HK-2 (cell line): ENCODE measurements around the gene DNAH6.
"Not testable (repeated sequence)": the region's sequence is repeated elsewhere in the genome, so short reads cannot be mapped to it uniquely, and the experiment has no call there.

Experiments
- DNase-seq: peaks from one replicate; pipeline ENCODE4 v3.0.0-alpha.2; 2018; ENCODE audit not compliant: unreplicated experiment

The DNAH6 gene

DNA sequence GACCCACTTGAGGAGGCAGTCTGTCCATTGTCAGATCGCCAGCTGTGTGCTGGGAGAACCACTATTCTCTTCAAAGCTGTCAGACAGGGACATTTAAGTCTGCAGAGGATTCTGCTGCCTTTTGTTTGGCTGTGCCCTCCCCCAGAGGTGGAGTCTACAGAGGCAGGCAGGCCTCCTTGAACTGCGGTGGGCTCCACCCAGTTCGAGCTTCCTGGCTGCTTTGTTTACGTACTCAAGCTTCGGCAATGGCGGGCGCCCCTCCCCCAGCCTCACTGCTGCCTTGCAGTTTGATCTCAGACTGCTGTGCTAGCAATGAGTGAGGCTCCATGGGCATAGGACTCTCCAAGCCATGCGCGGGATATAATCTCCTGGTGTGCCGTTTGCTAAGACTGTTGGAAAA, 5.3 kb upstream of the DNAH6 start:
- not testable (repeated sequence) for DNase-seq

DNA sequence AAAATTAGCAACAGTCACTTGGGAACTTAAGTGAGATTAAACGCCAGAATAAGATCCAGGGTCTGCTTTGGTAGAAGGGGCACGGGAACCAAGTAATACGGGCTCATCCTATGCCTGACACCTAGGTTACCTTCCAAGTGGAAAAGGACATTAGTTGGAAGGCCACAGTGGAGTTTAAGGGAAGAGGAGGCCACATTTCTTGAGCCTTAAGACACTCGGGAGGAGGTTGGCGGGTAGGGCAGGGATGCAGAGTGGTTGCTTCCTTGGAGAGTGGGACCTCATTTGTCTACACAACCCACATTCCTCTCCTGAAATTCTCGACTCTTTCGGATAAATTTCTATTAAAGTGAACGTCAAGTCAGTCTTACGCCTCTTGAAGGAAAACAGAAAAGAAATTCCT, 510 bp upstream of the DNAH6 start:
- no peak for DNase-seq

DNA sequence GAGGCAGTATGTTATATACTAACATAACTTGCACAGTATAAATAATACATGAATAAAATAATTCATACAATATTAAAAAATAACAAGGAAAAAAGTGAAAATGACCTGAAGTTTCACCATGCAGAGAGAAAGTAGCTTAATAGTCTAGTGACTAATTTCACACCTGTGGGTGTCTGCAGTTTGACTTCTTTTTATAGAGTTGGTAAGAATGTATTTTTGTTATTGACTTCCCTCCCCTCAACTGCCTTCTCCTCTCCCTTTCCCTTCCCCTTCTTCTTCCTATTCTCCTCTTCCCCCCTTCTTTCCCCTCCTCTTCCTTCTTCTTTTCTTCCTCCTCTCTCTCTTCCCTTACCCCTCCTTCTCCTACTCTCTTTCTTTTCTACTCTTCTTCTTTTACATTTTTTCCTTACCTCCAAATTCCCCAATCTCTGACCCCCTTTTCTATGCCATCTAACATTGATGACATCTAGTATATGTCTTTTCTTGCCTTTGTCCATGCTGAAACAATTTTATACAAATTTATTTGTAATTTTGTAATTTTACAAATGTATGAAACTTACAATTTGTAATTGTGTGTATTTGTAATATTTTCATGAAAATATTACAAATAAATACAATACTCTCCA, 3.1 kb downstream of the DNAH6 start:
- DNase-seq: no peak

DNA sequence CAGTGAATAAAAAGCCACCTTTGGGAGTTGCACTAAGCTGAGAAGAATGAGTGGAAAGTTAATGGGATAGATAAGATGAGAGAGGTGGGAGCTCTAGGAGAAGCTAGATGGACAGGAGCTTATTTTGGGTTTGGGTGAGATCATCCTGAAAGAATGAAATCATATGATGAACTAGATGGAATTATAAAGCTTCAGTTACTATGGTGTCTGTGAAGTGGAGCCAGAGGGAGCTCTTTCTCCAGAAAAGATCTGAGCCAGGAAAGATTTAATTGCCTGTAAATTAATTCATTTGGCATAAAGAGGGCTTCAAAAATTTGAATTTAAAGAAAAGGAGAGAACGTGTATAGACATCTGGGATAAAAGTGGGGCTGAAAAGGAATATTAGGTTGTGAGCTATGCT, 10.3 kb downstream of the DNAH6 start:
- no peak for DNase-seq

DNA sequence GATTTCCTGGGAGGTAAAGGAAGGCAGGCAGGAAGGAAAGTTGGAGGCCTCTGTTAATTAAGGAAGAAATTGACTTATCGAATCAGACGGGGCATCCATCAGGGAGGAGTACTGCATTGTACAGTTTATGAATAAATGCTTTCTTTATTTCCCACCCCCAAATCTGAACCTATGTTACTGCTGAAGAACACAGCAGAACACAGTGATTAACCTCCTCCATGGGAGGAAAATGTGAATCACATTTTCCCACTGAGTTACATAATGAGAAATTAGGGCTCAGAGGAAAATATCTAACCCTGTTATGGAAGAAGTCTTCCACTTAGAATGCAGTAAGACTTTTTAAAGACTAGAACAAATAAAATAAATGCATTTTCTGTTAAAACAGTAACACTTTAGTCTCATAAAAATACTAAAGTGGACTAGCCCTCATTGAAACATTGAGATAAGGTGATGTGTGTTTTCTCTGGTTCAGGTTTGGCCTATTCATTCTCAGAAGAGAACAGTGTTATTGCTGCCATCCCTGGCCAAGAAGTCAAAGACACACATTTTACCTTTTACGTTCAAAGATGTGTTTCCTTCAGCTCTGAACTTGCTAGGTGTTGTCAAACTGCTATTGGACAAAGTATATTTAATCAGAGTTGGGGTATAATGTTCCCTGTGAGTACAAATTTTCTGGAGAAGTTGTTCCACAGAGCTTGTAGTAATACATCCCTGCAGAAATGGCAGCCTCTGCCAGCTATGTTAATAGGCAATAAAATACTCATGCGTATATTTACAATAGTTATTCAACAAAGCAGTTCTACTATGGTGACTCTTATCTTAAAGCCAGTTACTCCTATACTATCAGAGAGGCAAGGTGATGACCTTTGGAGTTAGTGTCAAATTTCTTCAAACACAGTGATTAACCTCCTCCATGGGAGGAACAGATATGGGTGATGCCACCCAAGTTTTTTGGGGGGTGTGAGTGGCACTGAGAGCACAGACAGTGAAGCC, 11.1 kb downstream of the DNAH6 start:
- DNase-seq: no peak

DNA sequence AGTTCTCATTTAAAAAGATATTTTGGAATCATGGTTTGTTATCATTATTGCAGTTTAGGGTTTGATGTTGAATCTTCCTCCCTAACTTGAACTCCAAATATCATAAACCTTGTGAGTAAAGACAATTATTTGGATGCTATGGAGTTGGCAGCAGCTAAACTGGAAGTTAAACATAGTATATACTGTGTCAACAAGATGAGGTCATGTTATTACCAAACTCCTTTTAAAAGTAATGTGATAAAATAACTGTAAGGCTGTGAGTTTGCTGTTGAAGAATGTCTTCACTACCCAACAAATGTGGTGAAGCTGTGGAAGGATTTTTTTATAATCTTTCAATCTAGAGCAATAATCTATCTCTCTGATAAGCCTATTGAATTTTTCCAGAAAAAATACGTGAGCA, 16.0 kb downstream of the DNAH6 start:
- DNase-seq: no peak

DNA sequence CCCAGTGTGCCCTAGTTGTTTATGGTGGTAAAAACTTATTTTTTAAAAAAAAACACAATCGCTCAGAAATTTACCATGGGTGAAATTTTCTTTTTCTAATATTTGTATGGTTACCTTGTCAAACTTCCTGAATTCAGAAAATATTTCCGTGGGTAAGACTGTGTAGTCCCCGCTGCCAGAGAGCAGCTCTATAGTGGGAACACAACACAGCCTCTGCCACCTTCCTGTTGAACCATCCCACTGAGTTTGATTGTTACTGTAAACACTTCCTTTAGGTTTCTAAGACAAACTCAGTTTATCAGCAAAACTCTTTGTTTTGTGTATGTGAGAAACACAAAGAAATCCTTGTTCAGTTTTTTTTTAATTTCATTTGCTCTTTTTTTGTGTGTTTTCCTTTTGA, 17.9 kb downstream of the DNAH6 start:
- no peak for DNase-seq

DNA sequence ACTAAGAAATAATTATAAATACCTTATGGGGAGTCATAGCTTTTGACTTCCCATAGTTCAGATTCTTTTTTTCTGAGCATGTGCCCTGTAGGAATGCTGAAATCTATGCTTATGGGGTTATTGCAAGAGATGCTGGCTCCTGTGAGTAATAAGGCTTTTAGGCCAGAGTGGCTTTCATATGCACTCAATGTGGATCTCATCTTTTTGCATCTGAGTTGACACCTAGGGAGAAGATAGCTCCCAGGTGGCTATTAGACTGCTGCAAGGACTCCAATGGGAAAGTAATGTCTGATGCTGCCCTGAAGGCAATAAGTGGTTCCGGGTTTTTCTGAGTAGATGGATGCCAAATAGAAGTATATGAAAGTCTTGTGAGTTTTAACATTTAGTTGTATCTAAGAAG, 21.0 kb downstream of the DNAH6 start:
- DNase-seq: no peak

DNA sequence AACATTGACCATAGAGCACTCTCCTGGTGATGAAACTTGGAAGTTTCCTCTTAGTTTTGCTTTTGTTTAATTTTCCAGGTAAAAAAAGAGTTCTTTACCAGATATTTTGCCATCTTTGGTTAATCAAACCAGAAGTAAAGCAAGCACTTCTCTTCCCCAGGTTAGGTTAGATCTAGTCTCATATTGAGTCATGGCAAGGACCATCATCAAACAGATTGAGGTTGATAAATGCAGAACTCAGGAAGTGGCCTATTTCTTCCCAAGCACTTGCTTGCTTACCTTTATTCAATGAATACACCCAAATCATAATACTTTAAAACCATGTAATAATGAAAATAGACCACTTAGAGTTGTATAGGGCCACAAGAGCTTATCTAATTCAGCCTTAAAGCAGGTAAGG, 23.4 kb downstream of the DNAH6 start:
- DNase-seq: no peak

DNA sequence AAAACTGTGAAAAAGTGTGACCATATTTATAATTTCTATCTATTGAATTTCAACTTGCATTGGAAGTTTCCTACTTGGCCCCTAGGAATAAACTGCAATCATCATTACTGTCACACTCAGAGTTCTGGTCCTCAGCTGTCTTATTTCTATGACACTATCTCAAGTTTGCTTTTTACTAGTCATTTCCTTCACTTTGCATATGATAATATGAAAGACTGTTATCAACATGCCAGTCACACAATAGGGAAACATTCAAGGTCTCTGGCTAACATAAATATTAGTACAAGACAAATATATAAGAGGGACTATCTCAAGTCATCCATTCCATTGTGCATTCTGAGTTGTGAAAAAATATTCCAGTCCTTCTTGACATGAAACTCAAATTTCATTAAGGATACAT, 28.7 kb downstream of the DNAH6 start:
- no peak for DNase-seq

DNA sequence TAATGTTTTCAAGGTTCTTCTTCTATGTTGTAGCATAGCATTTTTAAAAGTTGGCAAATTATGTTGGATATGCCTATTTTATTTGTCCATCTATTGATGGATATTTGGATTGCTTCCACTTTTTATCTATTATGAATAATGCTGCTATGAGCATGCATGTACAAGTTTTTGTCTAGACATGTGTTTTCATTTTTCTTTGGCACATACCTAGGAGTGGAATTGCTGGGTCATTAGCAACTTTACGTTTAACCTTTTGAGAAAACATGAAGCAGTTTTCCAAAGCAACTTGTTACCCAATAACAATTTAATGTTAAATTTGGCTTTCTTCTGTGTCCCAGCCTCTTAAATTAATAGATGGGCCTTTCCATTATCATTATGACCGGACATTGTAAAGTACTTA, 30.3 kb downstream of the DNAH6 start:
- DNase-seq: no peak

DNA sequence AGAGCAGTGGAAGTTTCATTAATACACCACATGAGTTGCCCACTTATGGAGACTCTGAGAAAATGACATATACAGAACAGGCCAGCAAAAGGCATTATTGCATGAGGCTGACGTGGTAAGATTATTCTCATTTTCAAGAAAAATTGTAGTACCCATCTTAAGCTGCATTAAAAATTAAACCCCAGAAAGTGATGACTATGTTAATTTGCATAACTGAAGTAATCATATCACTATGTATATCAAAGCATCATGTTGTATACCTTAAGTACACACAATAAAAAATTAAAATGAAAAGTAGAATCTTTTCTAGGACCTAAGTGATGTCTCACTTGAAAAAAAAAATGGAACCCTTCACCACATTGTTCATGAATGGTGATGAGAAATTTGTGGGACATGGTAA, 32.0 kb downstream of the DNAH6 start:
- no peak for DNase-seq

DNA sequence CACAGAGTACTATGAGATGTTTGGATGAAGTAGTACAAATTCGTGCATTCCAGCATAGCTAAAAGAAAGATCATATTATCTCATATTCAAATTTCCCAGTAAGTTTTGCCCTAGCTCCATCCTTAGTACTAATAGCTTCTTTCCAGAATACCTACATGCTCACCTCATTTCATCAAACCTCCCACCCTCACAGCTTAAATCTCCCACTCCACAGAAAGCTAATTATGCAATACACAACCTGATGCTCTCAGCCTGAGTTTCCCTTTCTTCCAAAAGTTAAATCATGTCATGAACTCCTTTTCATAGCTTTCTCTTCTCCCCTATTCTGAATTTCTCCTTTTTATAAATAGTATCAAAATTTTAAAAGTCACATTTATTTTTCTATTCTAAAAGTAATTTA, 34.6 kb downstream of the DNAH6 start:
- no peak for DNase-seq

DNA sequence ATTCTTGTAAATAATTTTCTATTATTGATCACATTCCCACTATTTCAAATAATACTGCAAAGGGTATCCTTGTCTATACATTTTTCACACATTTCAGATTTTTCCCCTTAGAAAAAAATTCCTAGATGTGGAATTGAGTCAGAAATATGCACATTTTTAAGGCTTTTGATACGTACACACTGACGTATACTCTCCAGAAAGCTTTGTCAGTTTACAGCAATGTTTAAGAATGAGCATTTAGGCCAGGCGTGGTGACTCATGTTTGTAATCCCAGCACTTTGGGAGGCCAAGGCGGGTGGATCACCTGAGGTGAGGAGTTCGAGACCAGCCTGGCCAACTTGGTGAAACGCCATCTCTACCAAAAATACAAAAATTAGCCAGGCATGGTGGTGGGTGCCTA, 35.2 kb downstream of the DNAH6 start:
- not testable (repeated sequence) for DNase-seq

DNA sequence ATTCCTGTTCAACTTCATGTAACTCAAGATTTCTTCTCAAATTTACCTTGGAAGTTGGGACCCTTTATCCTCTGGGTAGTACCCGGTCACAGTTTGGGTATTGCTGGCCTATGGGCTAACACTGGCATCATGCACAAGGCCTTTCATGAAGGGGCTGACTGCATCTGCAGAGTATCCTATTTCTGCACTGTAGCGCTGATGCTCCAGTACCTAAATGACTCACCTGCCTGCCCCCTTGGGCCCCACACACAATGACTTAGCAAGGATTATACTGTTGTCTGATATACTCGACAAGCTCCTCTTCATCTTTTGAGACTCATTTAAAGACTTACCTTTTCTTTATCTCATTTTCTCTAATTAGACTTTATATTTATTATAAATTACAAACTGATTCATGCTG, 39.9 kb downstream of the DNAH6 start:
- DNase-seq: no peak

DNA sequence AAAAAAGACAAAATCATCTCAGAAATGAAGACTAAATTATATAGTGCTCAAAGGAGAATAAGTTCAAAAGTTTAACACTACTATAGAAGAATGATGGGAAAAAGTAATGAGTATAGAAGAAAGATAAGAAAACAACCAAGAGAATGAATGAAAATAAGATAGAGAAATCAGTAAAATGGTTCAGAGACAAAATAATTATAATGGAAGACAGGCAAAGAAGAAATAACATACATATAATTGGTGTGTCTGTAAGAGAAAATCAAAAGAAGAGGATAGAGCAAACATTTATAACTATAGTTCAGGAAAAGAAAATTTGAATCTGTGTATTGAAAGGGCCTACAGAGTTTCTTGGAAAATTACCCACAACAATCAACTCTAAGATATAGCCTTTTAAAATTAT, 43.5 kb downstream of the DNAH6 start:
- DNase-seq: no peak

DNA sequence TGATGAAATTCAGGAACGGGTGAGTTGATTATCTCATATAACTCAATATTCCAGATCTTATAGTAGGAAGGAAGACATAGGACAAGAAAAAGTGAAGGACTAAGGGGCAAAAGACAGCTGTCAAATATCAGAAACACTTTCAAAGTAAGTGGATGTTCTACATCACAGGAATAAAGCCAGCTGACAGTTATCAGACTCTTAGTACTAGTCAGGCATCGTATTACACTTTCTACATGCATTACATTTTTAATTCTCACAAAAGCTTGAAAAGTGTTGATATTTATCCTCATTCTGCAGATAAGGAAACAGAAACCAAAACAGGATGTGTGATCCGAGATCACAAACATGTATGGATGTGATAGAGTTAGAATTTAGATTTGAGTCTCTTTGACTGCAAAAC, 63.4 kb downstream of the DNAH6 start:
- DNase-seq: no peak

DNA sequence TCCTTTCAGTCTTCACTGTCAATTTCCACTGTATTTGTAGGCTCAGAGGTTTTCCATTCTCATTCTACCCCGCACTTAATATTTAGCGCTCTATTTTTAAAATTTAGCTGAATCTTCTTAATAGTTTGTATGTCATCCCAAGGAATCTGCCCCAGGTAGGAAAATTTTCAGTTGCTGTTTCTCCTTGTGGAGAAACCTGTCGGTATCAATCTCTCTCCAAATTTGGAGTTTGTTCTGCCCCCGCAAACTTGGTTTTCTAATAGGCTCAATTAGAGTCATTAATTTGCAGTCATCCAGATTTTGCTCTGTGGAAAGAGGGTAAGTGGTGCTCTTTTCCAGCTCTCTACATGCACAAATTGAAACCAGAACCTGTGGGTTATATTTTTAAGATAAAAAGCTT, 87.6 kb downstream of the DNAH6 start:
- DNase-seq: no peak

DNA sequence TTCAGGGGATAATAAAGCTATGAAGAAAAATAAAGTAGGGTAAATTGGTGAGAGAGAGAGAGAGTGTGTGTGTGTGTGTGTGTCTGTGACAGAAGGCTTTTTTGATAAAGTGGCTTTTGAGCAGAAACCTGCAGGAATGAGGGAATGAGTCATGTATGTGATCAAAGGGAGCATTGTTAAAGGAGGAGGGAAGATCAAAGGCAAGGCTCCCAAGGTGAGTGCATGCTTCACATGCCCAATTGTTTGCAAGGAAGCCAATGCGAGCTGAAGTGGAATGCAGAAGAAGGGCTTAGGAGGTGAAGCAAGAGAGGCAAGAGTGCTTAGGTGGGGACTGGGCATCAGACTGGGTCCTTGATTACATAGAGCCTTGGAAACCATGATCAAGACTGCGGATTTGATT, 96.8 kb downstream of the DNAH6 start:
- no peak for DNase-seq

DNA sequence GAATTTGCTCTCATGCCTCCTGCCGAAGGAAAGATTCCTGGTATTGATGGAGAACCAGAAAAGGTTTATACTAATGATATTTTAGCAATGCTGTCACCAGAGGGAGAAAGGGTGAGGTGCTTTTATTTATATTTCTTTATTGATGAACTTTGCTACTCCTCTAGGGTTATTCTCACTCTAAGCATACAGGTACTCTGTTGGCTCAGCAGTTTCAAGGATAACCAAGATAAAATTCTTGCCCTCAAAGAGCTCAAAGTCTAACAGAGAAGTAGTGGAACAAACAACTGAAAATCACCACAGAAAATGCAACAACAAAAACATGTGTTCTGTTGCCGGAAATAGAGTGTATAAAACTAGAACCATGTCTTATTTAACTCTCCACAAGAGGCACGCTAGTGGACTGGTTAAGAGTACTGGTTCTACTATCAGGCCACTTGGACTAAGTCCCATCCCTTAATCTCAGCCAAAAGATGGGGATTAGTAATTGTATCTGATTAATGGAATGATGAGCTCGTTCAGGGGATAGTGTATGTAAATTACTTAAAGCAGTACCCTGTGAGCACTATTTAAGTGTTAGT, 103.6 kb downstream of the DNAH6 start:
- no peak for DNase-seq

DNA sequence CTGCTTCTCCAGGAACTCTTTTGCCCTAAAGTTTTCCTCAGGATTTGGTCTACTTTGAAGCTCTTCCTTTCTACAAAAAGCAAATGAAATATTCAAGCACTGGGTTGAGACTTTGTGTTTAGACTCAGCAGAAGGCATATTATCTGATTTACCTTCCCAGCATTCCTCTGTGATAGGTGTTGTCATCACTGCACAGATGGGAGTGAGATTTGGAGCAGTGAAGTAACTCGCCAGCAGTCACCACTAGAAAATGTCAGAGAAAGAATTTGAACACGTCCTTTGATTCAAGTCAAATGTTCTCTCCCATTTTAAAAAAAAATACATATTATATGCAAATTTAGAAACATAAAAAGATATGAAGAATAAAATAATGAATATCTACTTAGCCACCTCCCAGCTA, 112.2 kb downstream of the DNAH6 start:
- no peak for DNase-seq

DNA sequence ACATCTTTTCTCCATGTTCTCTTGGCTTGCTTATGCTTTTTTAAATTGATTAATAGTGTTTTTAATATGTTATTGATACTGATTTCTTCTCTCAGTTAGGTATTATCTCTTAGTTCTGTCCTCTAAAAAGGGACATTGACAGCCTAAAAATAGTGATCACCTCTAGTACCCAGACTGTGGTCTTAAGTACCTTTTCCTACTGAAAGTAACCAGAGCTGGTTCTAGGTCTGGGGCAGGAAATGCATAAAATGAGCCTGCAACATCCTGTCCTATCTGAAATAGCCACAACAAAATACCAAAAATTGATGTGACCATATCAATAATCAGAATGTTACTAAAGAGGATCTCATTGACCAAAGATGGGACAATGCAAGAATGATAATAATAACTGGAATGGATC, 113.3 kb downstream of the DNAH6 start:
- no peak for DNase-seq

DNA sequence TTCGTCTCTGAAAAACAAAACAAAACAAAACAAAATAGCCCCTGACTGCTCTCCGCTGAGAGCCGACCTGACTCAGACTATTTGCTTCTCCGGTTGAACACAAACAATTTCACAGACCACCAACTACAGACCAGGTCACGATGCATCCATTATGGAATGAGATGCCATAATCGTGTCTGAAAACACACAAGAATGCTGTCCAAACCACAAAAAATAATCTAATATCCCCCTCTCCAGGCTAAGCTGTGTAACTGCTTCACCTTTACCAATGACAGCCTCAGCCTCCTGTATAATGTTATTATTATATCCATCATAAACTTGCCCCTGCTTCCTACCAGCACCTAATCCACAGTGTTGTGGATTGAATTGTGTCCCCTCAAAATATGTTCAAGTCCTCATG, 114.7 kb downstream of the DNAH6 start:
- no peak for DNase-seq
